GM12878 (cell line): ENCODE data around the gene AGAP3. TPM values are rescaled to one million over a fixed set of nuclear protein-coding genes. Genes with fewer than 3 reads are reported as not detected.

ENCODE experiments used
- BCL11A ChIP-seq: IDR thresholded peaks from 2 replicates; pipeline ENCODE4 v1.6.1; 2011; ENCODE audit warnings: low read depth, low read length
- MTA2 ChIP-seq: fragments of 450-650 bp; IDR thresholded peaks from 2 replicates; pipeline ENCODE4 v1.6.1; 2016; ENCODE audit warnings: low read depth, mild to moderate bottlenecking, moderate library complexity
- MYC ChIP-seq: IDR thresholded peaks from 2 replicates; pipeline ENCODE4 v1.6.1; 2011; ENCODE audit warnings: mild to moderate bottlenecking, low read length, moderate library complexity, inconsistent platforms; ENCODE audit not compliant: insufficient read depth, insufficient replicate concordance, insufficient read length, severe bottlenecking
- SREBF1 ChIP-seq: IDR thresholded peaks from 2 replicates; pipeline ENCODE4 v1.6.1; 2012; ENCODE audit warnings: mild to moderate bottlenecking, low read length
- SREBF2 ChIP-seq: IDR thresholded peaks from 2 replicates; pipeline ENCODE4 v1.6.1; 2012; ENCODE audit warnings: mild to moderate bottlenecking, low read length
- WRNIP1 ChIP-seq: IDR thresholded peaks from 2 replicates; pipeline ENCODE4 v1.6.1; 2011; ENCODE audit warnings: low read depth, low read length, improper control_type of control experiment, borderline replicate concordance
- ZNF622 ChIP-seq: fragments of 450-650 bp; IDR thresholded peaks from 2 replicates; pipeline ENCODE4 v1.6.1; 2017; ENCODE audit warnings: mild to moderate bottlenecking, inconsistent platforms
- polyA plus RNA-seq, 11 experiments: library from polyadenylated mRNA; depleted of rRNA in 4 of 11; unstranded in 6 of 11; stranded (reverse) in 5 of 11; fragments of >200 nt; fragmentation: Nextera tagmentation in 4 of 11; fragmentation: Illumina TruSeq in 1 of 11; extraction: Ambion mirVana in 4 of 11; extraction: Trizol in 1 of 11; gene quantifications; 1 replicate in 1 of 11; 2 replicates in 10 of 11; pipeline versions ENCODE4 v1.2.1 to v1.2.3, GENCODE V29; 2011 to 2016; ENCODE audit warnings: inconsistent platforms in 2 of 11, missing spikeins in 2 of 11, low read depth in 1 of 11
- total RNA-seq, 4 experiments: library from RNA; depleted of rRNA in 3 of 4; stranded (reverse); fragments of >200 nt in 3 of 4; fragmentation: Illumina TruSeq in 1 of 4; extraction: Trizol in 1 of 4; gene quantifications; 2 replicates each; pipeline versions ENCODE4 v1.2.1 to v1.2.3, GENCODE V29; 2013 to 2021
- TF ChIP-seq, protein P1 (sequence below): fragments of 450-650 bp; IDR thresholded peaks from 2 replicates; pipeline ENCODE4 v1.6.1; 2018; ENCODE audit warnings: borderline replicate concordance, mild to moderate bottlenecking; ENCODE audit not compliant: partially characterized antibody
- TF ChIP-seq, protein P2 (sequence below): fragments of 450-650 bp; IDR thresholded peaks from 2 replicates; pipeline ENCODE4 v1.6.1; 2016; ENCODE audit warnings: mild to moderate bottlenecking, moderate library complexity, borderline replicate concordance
- TF ChIP-seq, protein P3 (sequence below): IDR thresholded peaks from 2 replicates; pipeline ENCODE4 v1.6.1; 2011; ENCODE audit warnings: low read depth, mild to moderate bottlenecking, low read length, moderate library complexity, borderline replicate concordance; ENCODE audit errors: extremely low read depth
- TF ChIP-seq, protein P4 (sequence below): IDR thresholded peaks from 2 replicates; pipeline ENCODE4 v1.6.1; 2012; ENCODE audit warnings: mild to moderate bottlenecking, low read depth, low read length
- TF ChIP-seq, protein P5 (sequence below): IDR thresholded peaks from 2 replicates; pipeline ENCODE4 v1.6.1; 2012; ENCODE audit warnings: low read length, inconsistent platforms
- TF ChIP-seq, protein P6 (sequence below): IDR thresholded peaks from 2 replicates; pipeline ENCODE4 v1.6.1; 2012; ENCODE audit warnings: low read depth, low read length, improper control_type of control experiment

Gene AGAP3
- total and polyA plus RNA-seq, 10 of the 15 experiments (the other 5 are each of a cell fraction or from before 2014, with no cell fraction given) = 1.8 to 68.1 (median 15.7) TPM

DNA sequence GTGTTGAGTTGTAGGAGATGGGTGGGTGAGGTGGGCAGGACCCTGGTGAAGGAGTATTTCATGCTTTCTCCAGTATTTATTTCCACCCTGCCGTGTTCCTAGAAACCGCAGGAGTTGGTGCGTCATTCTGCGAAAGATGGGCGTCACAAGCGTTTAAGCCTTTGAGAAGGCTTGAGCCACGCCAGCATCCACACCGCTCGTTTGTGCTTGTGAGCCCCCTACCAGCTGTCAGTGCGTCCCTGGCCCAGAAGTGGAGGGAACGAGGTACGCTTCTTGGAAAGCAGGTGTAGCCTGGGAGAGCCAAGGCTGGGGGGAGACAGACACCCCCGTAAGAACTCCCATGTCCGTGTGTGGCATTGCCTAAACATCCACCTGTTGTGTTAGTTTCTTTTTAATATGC lies 5.7 kb downstream of the AGAP3 start (continued):
- TF ChIP-seq, protein P1, sequence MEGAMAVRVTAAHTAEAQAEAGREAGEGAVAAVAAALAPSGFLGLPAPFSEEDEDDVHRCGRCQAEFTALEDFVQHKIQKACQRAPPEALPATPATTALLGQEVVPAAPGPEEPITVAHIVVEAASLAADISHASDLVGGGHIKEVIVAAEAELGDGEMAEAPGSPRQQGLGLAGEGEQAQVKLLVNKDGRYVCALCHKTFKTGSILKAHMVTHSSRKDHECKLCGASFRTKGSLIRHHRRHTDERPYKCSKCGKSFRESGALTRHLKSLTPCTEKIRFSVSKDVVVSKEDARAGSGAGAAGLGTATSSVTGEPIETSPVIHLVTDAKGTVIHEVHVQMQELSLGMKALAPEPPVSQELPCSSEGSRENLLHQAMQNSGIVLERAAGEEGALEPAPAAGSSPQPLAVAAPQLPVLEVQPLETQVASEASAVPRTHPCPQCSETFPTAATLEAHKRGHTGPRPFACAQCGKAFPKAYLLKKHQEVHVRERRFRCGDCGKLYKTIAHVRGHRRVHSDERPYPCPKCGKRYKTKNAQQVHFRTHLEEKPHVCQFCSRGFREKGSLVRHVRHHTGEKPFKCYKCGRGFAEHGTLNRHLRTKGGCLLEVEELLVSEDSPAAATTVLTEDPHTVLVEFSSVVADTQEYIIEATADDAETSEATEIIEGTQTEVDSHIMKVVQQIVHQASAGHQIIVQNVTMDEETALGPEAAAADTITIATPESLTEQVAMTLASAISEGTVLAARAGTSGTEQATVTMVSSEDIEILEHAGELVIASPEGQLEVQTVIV = no peak
- TF ChIP-seq MTA2 (no peak), SREBF2 (no peak), MYC (no peak), WRNIP1 (no peak), SREBF1 (no peak), BCL11A (no peak), ZNF622 (no peak)
- TF ChIP-seq, protein P2, sequence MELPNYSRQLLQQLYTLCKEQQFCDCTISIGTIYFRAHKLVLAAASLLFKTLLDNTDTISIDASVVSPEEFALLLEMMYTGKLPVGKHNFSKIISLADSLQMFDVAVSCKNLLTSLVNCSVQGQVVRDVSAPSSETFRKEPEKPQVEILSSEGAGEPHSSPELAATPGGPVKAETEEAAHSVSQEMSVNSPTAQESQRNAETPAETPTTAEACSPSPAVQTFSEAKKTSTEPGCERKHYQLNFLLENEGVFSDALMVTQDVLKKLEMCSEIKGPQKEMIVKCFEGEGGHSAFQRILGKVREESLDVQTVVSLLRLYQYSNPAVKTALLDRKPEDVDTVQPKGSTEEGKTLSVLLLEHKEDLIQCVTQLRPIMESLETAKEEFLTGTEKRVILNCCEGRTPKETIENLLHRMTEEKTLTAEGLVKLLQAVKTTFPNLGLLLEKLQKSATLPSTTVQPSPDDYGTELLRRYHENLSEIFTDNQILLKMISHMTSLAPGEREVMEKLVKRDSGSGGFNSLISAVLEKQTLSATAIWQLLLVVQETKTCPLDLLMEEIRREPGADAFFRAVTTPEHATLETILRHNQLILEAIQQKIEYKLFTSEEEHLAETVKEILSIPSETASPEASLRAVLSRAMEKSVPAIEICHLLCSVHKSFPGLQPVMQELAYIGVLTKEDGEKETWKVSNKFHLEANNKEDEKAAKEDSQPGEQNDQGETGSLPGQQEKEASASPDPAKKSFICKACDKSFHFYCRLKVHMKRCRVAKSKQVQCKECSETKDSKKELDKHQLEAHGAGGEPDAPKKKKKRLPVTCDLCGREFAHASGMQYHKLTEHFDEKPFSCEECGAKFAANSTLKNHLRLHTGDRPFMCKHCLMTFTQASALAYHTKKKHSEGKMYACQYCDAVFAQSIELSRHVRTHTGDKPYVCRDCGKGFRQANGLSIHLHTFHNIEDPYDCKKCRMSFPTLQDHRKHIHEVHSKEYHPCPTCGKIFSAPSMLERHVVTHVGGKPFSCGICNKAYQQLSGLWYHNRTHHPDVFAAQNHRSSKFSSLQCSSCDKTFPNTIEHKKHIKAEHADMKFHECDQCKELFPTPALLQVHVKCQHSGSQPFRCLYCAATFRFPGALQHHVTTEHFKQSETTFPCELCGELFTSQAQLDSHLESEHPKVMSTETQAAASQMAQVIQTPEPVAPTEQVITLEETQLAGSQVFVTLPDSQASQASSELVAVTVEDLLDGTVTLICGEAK = no peak
- TF ChIP-seq, protein P3, sequence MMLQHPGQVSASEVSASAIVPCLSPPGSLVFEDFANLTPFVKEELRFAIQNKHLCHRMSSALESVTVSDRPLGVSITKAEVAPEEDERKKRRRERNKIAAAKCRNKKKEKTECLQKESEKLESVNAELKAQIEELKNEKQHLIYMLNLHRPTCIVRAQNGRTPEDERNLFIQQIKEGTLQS = no peak
- TF ChIP-seq, protein P4, sequence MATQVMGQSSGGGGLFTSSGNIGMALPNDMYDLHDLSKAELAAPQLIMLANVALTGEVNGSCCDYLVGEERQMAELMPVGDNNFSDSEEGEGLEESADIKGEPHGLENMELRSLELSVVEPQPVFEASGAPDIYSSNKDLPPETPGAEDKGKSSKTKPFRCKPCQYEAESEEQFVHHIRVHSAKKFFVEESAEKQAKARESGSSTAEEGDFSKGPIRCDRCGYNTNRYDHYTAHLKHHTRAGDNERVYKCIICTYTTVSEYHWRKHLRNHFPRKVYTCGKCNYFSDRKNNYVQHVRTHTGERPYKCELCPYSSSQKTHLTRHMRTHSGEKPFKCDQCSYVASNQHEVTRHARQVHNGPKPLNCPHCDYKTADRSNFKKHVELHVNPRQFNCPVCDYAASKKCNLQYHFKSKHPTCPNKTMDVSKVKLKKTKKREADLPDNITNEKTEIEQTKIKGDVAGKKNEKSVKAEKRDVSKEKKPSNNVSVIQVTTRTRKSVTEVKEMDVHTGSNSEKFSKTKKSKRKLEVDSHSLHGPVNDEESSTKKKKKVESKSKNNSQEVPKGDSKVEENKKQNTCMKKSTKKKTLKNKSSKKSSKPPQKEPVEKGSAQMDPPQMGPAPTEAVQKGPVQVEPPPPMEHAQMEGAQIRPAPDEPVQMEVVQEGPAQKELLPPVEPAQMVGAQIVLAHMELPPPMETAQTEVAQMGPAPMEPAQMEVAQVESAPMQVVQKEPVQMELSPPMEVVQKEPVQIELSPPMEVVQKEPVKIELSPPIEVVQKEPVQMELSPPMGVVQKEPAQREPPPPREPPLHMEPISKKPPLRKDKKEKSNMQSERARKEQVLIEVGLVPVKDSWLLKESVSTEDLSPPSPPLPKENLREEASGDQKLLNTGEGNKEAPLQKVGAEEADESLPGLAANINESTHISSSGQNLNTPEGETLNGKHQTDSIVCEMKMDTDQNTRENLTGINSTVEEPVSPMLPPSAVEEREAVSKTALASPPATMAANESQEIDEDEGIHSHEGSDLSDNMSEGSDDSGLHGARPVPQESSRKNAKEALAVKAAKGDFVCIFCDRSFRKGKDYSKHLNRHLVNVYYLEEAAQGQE = no peak
- TF ChIP-seq, protein P5, sequence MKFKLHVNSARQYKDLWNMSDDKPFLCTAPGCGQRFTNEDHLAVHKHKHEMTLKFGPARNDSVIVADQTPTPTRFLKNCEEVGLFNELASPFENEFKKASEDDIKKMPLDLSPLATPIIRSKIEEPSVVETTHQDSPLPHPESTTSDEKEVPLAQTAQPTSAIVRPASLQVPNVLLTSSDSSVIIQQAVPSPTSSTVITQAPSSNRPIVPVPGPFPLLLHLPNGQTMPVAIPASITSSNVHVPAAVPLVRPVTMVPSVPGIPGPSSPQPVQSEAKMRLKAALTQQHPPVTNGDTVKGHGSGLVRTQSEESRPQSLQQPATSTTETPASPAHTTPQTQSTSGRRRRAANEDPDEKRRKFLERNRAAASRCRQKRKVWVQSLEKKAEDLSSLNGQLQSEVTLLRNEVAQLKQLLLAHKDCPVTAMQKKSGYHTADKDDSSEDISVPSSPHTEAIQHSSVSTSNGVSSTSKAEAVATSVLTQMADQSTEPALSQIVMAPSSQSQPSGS = no peak
- TF ChIP-seq, protein P6, sequence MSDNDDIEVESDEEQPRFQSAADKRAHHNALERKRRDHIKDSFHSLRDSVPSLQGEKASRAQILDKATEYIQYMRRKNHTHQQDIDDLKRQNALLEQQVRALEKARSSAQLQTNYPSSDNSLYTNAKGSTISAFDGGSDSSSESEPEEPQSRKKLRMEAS = no peak
